Effector memory CD8-positive, alpha-beta T cell (primary cell): ENCODE results near the gene GBP5.
A peak's percentile ranks its signal among the peaks of the same experiment; 100 is the strongest.
"Not testable (repeated sequence)": the region's sequence is repeated elsewhere in the genome, so short reads cannot be mapped to it uniquely, and the experiment has no call there.

Experiments used
- ATAC-seq: fragments of 150-1000 bp; cut with Tn5 transposase; replicated peaks from 2 replicates; pipeline ENCODE4 v1.10.0; 2021; ENCODE audit warnings: mild to moderate bottlenecking, moderate library complexity
- DNase-seq, 3 experiments: peaks; one replicate each; pipeline ENCODE4 v3.0.0; 2021
- H3K27ac Mint-ChIP-seq, 2 donors: one replicate each; pipeline ENCODE4 v1.8.0; 2022; ENCODE audit warnings: mild to moderate bottlenecking in 2 of 2, mixed read lengths in 2 of 2, moderate library complexity in 2 of 2
- H3K27me3 Mint-ChIP-seq, 2 donors: one replicate each; pipeline ENCODE4 v1.8.0; 2022; ENCODE audit warnings: mixed read lengths in 2 of 2
- H3K36me3 Mint-ChIP-seq: one replicate; pipeline ENCODE4 v1.8.0; 2022; ENCODE audit warnings: mild to moderate bottlenecking, moderate library complexity, mixed read lengths; ENCODE audit not compliant: insufficient read depth
- H3K4me1 Mint-ChIP-seq, 2 donors: one replicate each; pipeline ENCODE4 v1.8.0; 2022; ENCODE audit warnings: low read depth in 2 of 2, mixed read lengths in 2 of 2
- H3K4me3 Mint-ChIP-seq, 2 donors: one replicate each; pipeline ENCODE4 v1.8.0; 2022; ENCODE audit warnings: mild to moderate bottlenecking in 2 of 2, mixed read lengths in 2 of 2, moderate library complexity in 2 of 2
- H3K9me3 Mint-ChIP-seq, 2 donors: one replicate each; pipeline ENCODE4 v1.8.0; 2022; ENCODE audit warnings: mixed read lengths in 2 of 2

Gene GBP5

GRCh38 chr1:89298461-89298860, 25.8 kb upstream of the GBP5 start:
- H3K36me3 Mint-ChIP-seq, result no peaks in the 10 kb centered on the region
- peaks cover 21 to 23% of the 10 kb centered on the region in 2 donors for H3K4me1 Mint-ChIP-seq
- ATAC-seq (no peak), DNase-seq (no peak)
- H3K27me3 Mint-ChIP-seq, result no peaks in the 10 kb centered on the region
- H3K9me3 Mint-ChIP-seq, result peaks cover 0 to 3% of the 10 kb centered on the region in 2 donors
- no peak overlapping the region for H3K27ac Mint-ChIP-seq
- H3K4me3 Mint-ChIP-seq, result no peak overlapping the region

GRCh38 chr1:89295187-89295586, 22.5 kb upstream of the GBP5 start:
- Mint-ChIP-seq H3K27ac (no peak overlapping the region), H3K27me3 (no peaks in the 10 kb centered on the region), H3K36me3 (no peaks in the 10 kb centered on the region), H3K9me3 (peaks cover 0 to 3% of the 10 kb centered on the region in 2 donors), H3K4me3 (peak overlapping the region in 1 of 2 donors; percentile 19), H3K4me1 (peaks cover 19 to 23% of the 10 kb centered on the region in 2 donors)
- ATAC-seq, result peak; percentile 98
- no peak for DNase-seq

- Mint-ChIP-seq H3K27ac (no peak overlapping the region), H3K36me3 (no peaks in the 10 kb centered on the region), H3K4me3 (no peak overlapping the region), H3K27me3 (no peaks in the 10 kb centered on the region), H3K4me1 (peaks cover 28 to 37% of the 10 kb centered on the region in 2 donors), H3K9me3 (peaks cover 0 to 3% of the 10 kb centered on the region in 2 donors)
- no peak for ATAC-seq
- DNase-seq, result no peak
These were observed 18.6 kb upstream of the GBP5 start for GRCh38 chr1:89291276-89291675.

GRCh38 chr1:89288051-89288340, 15.3 kb upstream of the GBP5 start:
- Mint-ChIP-seq H3K4me1 (peaks cover 49 to 55% of the 10 kb centered on the region in 2 donors), H3K27me3 (no peaks in the 10 kb centered on the region), H3K9me3 (peaks cover 10% of the 10 kb centered on the region in 2 donors), H3K4me3 (peak overlapping the region; percentile 63 to 68), H3K36me3 (no peaks in the 10 kb centered on the region), H3K27ac (peak overlapping the region; percentile 87 to 96)
- DNase-seq (no peak), ATAC-seq (no peak)

GRCh38 chr1:89287181-89288050, 14.8 kb upstream of the GBP5 start:
- Mint-ChIP-seq H3K27me3 (no peaks in the 10 kb centered on the region), H3K9me3 (peaks cover 7 to 10% of the 10 kb centered on the region in 2 donors), H3K27ac (peak overlapping the region; percentile 87 to 96), H3K36me3 (no peaks in the 10 kb centered on the region), H3K4me3 (peak overlapping the region; percentile 63 to 68), H3K4me1 (peaks cover 49 to 55% of the 10 kb centered on the region in 2 donors)
- no peak for ATAC-seq
- no peak for DNase-seq

GRCh38 chr1:89286549-89287180, 14.0 kb upstream of the GBP5 start:
- peaks cover 56 to 58% of the 10 kb centered on the region in 2 donors for H3K4me1 Mint-ChIP-seq
- no peak for DNase-seq
- peak; percentile 66 for ATAC-seq
- peak overlapping the region; percentile 63 to 68 for H3K4me3 Mint-ChIP-seq
- H3K9me3 Mint-ChIP-seq, result peaks cover 7 to 10% of the 10 kb centered on the region in 2 donors
- peak overlapping the region; percentile 87 to 96 for H3K27ac Mint-ChIP-seq
- H3K36me3 Mint-ChIP-seq, result no peaks in the 10 kb centered on the region
- H3K27me3 Mint-ChIP-seq, result no peaks in the 10 kb centered on the region

- H3K4me3 Mint-ChIP-seq, result peak overlapping the region; percentile 63 to 68
- peak overlapping the region; percentile 87 to 96 for H3K27ac Mint-ChIP-seq
- H3K36me3 Mint-ChIP-seq, result no peaks in the 10 kb centered on the region
- H3K27me3 Mint-ChIP-seq, result no peaks in the 10 kb centered on the region
- peaks cover 7 to 10% of the 10 kb centered on the region in 2 donors for H3K9me3 Mint-ChIP-seq
- ATAC-seq (peak; percentile 75), DNase-seq (peak in 2 of 3 experiments; percentile 17 to 38)
- H3K4me1 Mint-ChIP-seq, result peaks cover 64% of the 10 kb centered on the region in 2 donors
These were observed 13.2 kb upstream of the GBP5 start for GRCh38 chr1:89285745-89286380.

- Mint-ChIP-seq H3K4me1 (peaks cover 71 to 74% of the 10 kb centered on the region in 2 donors), H3K27ac (peak overlapping the region; percentile 87 to 96), H3K4me3 (peak overlapping the region; percentile 20 to 31)
- not testable (repeated sequence) for H3K9me3 Mint-ChIP-seq, H3K27me3 Mint-ChIP-seq, H3K36me3 Mint-ChIP-seq, DNase-seq, ATAC-seq
These were observed 11.6 kb upstream of the GBP5 start for GRCh38 chr1:89284078-89284763.

- H3K27me3 Mint-ChIP-seq, result no peaks in the 10 kb centered on the region
- peak overlapping the region in 1 of 2 donors; percentile 91 for H3K27ac Mint-ChIP-seq
- H3K9me3 Mint-ChIP-seq, result peaks cover 7 to 10% of the 10 kb centered on the region in 2 donors
- ATAC-seq (no peak), DNase-seq (no peak)
- peak overlapping the region; percentile 28 to 32 for H3K4me3 Mint-ChIP-seq
- peaks cover 72 to 74% of the 10 kb centered on the region in 2 donors for H3K4me1 Mint-ChIP-seq
- H3K36me3 Mint-ChIP-seq, result no peaks in the 10 kb centered on the region
These were observed 8.1 kb upstream of the GBP5 start for GRCh38 chr1:89280766-89281165.

GRCh38 chr1:89279011-89279466, 6.4 kb upstream of the GBP5 start:
- Mint-ChIP-seq H3K9me3 (no peaks in the 10 kb centered on the region), H3K27ac (peak overlapping the region; percentile 89 to 98), H3K4me3 (peak overlapping the region in 1 of 2 donors; percentile 73), H3K27me3 (no peaks in the 10 kb centered on the region), H3K4me1 (peaks cover 68 to 81% of the 10 kb centered on the region in 2 donors), H3K36me3 (peaks cover 7% of the 10 kb centered on the region)
- DNase-seq (peak in 1 of 3 experiments; percentile 37), ATAC-seq (peak; percentile 60)

- peaks cover 62 to 83% of the 10 kb centered on the region in 2 donors for H3K4me1 Mint-ChIP-seq
- DNase-seq (no peak), ATAC-seq (peak; percentile 40)
- H3K9me3 Mint-ChIP-seq, result no peaks in the 10 kb centered on the region
- H3K27me3 Mint-ChIP-seq, result no peaks in the 10 kb centered on the region
- H3K36me3 Mint-ChIP-seq, result peaks cover 15% of the 10 kb centered on the region
- peak overlapping the region; percentile 48 to 73 for H3K4me3 Mint-ChIP-seq
- peak overlapping the region; percentile 89 to 98 for H3K27ac Mint-ChIP-seq
These were observed 5.1 kb upstream of the GBP5 start for GRCh38 chr1:89277725-89278124.

- Mint-ChIP-seq H3K9me3 (no peaks in the 10 kb centered on the region), H3K36me3 (peaks cover 24% of the 10 kb centered on the region), H3K4me1 (peaks cover 60 to 83% of the 10 kb centered on the region in 2 donors), H3K4me3 (no peak overlapping the region), H3K27ac (peak overlapping the region; percentile 95 to 98), H3K27me3 (no peaks in the 10 kb centered on the region)
- ATAC-seq (no peak), DNase-seq (no peak)
These were observed 4.0 kb upstream of the GBP5 start for GRCh38 chr1:89276690-89277089.

GRCh38 chr1:89274411-89274857, 1.8 kb upstream of the GBP5 start:
- H3K4me3 Mint-ChIP-seq, result peak overlapping the region; percentile 71 to 75
- peaks cover 41% of the 10 kb centered on the region for H3K36me3 Mint-ChIP-seq
- peak overlapping the region; percentile 95 to 98 for H3K27ac Mint-ChIP-seq
- no peaks in the 10 kb centered on the region for H3K9me3 Mint-ChIP-seq
- H3K27me3 Mint-ChIP-seq, result no peaks in the 10 kb centered on the region
- DNase-seq (no peak), ATAC-seq (peak; percentile 54)
- H3K4me1 Mint-ChIP-seq, result peaks cover 48 to 75% of the 10 kb centered on the region in 2 donors
